HAP-1 (cell line): ENCODE measurements around the gene MMP28.

ENCODE experiments used
- DNase-seq, 2 experiments: peaks; one replicate each; pipeline ENCODE4 v3.0.0-alpha.2; 2016 to 2020; ENCODE audit warnings: low spot score in 2 of 2
- H3K27me3 ChIP-seq: fragments of 250-450 bp; sonication (Bioruptor Pico); 2 replicates; pipeline ENCODE4 v1.5.1; 2020; ENCODE audit warnings: low read depth, mild to moderate bottlenecking, moderate library complexity
- H3K36me3 ChIP-seq: fragments of 250-450 bp; sonication (Bioruptor Pico); replicated peaks from 2 replicates; pipeline ENCODE4 v1.5.1; 2020; ENCODE audit warnings: mild to moderate bottlenecking
- H3K4me1 ChIP-seq: fragments of 250-450 bp; sonication (Bioruptor Pico); 2 replicates; pipeline ENCODE4 v1.5.1; 2020; ENCODE audit warnings: mild to moderate bottlenecking
- H3K4me3 ChIP-seq: fragments of 250-450 bp; sonication (Bioruptor Pico); 2 replicates; pipeline ENCODE4 v1.5.1; 2020; ENCODE audit warnings: mild to moderate bottlenecking, moderate library complexity
- H3K9me3 ChIP-seq: fragments of 250-450 bp; sonication (Bioruptor Pico); 2 replicates; pipeline ENCODE4 v1.5.1; 2020; ENCODE audit warnings: mild to moderate bottlenecking, moderate library complexity
- in situ Hi-C: fragments of 300-500 bp; cut with MboI; formaldehyde crosslinking; loops from 3 replicates; pipeline ENCODE4 v1.14.3; 2020; ENCODE audit warnings: low sequenced_read_pairs, inconsistent platforms, mixed read lengths

The MMP28 gene

DNA sequence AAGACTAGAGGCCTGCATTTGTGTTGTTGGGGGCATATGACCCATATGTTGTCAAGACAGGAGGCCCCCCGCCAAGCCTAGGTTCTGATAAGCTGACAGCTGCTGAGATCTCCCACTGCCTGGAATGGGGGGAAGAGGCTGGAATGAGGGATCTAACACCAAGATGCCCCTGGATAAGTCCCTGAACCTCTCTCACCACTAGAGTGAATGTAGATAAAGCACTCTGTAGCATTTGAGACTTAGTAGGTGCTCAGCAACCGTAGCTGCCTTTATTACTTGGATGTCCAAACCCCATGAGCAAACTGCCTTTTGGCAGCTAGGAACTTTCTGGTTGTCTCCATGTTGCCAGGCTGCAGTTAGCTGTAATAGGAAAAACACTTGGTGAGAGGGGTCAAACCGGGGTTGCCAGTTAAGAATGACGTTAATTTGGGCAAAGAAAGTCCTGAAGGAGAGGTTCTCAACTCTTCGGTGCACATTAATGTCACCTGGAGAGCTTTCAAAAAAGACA is 68.4 kb downstream of the MMP28 start:
- no peak for DNase-seq
- no peaks in the 10 kb centered on the region for H3K9me3 ChIP-seq
- H3K36me3 ChIP-seq = peaks cover 32% of the 10 kb centered on the region
- H3K27me3 ChIP-seq = no peaks in the 10 kb centered on the region
- H3K4me3 ChIP-seq = no peak overlapping the region
- peaks cover 23% of the 10 kb centered on the region for H3K4me1 ChIP-seq
- in situ Hi-C loops = no loop called here

DNA sequence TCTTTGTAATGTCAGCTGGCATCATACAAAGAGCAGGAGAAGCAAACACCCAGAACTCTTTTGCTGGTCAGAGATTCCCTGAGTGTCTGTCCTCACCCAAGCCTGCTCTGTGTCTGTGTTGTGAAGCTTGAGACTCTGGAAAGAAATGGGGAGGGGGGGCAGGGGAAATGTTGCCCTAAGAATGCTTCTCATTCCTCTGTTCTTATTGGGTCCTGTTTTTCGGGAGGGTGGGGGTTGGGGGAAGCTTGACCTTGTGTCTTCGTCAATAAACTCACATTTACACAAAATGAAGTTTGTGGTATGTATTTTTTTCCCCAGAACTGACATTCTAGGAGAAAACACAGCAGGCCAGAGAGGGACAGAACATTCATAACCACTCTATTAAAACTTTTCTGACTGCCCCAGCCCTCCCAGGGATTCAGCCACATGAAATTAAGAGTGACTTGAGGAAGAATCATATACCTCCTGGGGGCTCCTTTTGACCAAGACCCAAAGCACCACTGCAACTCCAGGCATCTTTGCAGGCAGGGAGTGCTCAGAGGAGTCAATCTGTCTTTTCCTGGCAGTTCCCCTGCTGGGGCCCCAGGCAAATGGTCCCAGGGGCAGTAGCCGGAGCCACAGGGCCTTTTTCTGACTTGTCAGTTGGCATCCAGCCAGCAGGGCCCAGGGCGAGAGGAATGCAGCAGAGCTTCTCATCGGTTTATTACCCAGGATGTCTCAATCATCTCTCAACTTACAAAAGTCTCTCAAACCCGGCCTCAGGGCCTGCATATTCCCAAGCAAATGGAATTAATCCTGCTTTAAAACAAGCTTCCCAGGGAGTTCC is 69.1 kb downstream of the MMP28 start:
- Histone ChIP-seq H3K36me3 (peaks cover 38% of the 10 kb centered on the region), H3K9me3 (no peaks in the 10 kb centered on the region), H3K4me1 (peaks cover 23% of the 10 kb centered on the region), H3K27me3 (no peaks in the 10 kb centered on the region), H3K4me3 (no peak overlapping the region)
- in situ Hi-C loops = no loop called here
- DNase-seq = peak; percentile 59 to 89

DNA sequence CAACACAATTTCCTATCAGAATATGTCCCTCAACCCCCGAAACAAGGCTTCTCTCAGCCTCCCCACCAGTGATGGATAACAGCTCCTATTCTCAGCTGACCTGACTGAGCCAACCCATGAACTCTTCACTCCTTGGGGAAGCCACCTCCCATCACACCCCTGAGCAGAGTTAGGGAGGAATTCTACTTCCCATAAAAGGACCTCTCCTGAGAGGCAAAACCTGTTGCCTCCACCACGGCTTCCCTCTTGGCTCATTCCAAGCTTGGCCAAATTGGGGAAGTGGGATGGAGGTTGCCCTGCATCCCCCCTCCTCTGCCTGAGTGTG is 69.7 kb downstream of the MMP28 start:
- no peaks in the 10 kb centered on the region for H3K27me3 ChIP-seq
- H3K4me1 ChIP-seq = peaks cover 19% of the 10 kb centered on the region
- in situ Hi-C loops = no loop called here
- no peak overlapping the region for H3K4me3 ChIP-seq
- no peaks in the 10 kb centered on the region for H3K9me3 ChIP-seq
- no peak for DNase-seq
- H3K36me3 ChIP-seq = peaks cover 44% of the 10 kb centered on the region

DNA sequence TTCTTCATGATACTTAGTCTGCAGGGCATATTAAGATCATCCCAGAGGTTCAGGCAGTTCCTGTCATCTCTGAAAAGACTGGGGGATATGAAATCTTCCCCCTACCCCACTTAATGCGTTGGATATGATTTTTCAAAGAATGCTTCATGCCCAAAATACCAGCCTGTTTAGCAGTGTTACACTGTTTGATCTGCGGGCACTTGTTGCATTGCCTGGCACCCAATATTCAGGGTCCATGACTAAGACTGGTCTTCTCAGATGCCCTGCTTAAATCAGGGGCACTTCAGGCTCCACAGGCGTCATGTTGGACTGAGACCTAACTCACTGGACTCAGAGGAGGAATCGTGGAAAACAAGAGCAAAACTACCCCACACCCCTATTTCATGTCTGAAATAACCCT is 70.4 kb downstream of the MMP28 start:
- in situ Hi-C loops = no loop called here
- H3K27me3 ChIP-seq = no peaks in the 10 kb centered on the region
- H3K4me3 ChIP-seq = no peak overlapping the region
- peaks cover 19% of the 10 kb centered on the region for H3K4me1 ChIP-seq
- DNase-seq = no peak
- H3K36me3 ChIP-seq = peaks cover 45% of the 10 kb centered on the region
- no peaks in the 10 kb centered on the region for H3K9me3 ChIP-seq

DNA sequence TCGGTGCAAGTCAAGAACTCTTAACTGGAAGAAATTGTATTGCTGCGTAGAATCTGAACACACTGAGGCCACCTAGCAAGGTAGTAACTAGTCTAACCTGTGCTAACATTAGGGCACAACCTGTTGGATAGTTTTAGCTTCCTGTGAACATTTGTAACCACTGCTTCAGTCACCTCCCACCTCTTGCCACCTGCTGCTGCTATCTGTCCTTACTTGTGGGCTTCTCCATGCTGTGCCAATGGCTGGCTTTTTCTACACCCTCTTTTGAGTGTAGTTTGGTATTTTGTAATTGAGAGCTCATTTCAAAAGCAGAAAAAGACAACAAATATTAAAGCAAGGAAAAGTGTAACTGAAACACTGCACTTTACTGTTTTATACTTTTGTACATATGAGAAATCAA is 71.7 kb downstream of the MMP28 start:
- peaks cover 53% of the 10 kb centered on the region for H3K36me3 ChIP-seq
- no peak for DNase-seq
- in situ Hi-C loops = no loop called here

GRCh38 chr17:35717475-35717874 is 78.0 kb downstream of the MMP28 start:
- no peak for DNase-seq
- in situ Hi-C loops = no loop called here
- Histone ChIP-seq H3K9me3 (no peaks in the 10 kb centered on the region), H3K36me3 (peaks cover 48% of the 10 kb centered on the region), H3K27me3 (no peaks in the 10 kb centered on the region), H3K4me3 (no peak overlapping the region), H3K4me1 (no peaks in the 10 kb centered on the region)

More for the DNA sequence above, 71.7 kb downstream of the MMP28 start:
- Histone ChIP-seq H3K27me3 (no peaks in the 10 kb centered on the region), H3K4me1 (peaks cover 9% of the 10 kb centered on the region), H3K4me3 (no peak overlapping the region), H3K9me3 (no peaks in the 10 kb centered on the region)

- no peak for DNase-seq
- Histone ChIP-seq H3K4me3 (no peak overlapping the region), H3K9me3 (no peaks in the 10 kb centered on the region), H3K27me3 (no peaks in the 10 kb centered on the region), H3K36me3 (peaks cover 46% of the 10 kb centered on the region), H3K4me1 (no peaks in the 10 kb centered on the region)
- in situ Hi-C loops = no loop called here
These were observed 78.5 kb downstream of the MMP28 start for GRCh38 chr17:35716897-35717465.

GRCh38 chr17:35716173-35716572 is 79.3 kb downstream of the MMP28 start:
- Histone ChIP-seq H3K9me3 (no peaks in the 10 kb centered on the region), H3K4me3 (no peak overlapping the region), H3K4me1 (no peaks in the 10 kb centered on the region), H3K36me3 (peaks cover 38% of the 10 kb centered on the region), H3K27me3 (no peaks in the 10 kb centered on the region)
- in situ Hi-C loops = no loop called here
- DNase-seq = no peak
